ENCODE results near the gene DIAPH3.

DIAPH3 gene

DNA sequence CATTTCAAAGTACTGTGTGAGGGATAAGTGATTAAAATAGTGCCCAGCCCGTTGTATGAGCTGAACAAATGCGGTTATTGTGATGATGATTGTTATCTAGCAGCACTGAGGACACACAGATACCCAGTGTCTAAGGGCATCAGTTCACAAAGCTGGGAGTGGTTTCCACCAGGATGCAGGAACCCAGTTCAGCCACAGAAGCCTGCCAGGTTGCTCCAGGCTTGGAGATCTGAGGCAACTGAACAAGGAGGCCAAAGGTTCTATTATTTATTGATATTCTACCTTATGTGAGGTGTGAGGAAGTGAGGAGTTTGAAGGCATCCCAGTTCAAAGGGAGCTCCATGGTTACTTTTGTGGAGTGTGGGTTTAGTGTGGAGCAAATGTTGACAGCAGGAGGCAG, 13.2 kb downstream of the DIAPH3 start:
- no peak for DNase-seq

DNA sequence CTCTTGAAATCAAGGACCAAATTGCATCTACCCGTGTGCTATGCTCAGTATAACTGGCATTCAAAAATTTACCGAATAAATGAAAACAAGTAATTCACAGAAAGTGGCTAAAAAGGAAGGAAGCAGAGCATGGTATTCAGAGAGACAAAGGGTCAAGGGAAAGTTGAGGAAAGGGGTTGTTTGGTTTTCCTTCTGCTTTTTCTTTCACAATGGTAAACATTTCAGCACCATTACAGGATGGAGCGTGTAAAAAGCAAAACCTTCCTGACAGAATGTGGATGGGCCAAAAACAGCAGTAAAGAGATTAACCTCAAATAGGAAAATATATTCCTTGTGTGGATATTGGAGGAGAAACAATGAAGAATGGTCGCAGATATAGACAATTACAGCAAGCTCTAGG, 14.8 kb downstream of the DIAPH3 start:
- DNase-seq, result no peak

DNA sequence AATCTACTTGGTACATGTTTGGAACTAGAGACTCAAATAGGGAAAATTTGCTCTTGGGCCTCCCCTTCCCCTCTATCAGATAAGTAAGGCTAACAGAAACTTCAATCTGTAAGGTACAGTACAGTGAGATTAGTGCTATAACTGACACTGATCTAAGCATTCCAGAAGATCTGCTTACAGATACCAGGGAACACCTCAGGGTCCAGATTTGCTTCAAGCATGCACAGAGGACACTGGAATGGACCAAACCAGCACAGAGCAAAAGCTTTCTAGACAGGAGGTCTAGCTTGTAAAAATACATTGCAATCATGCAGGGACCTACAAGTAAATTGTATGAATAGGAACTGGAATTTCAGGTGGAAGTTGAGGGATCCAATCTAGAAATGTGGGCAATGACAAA, 16.4 kb downstream of the DIAPH3 start:
- no peak for DNase-seq

DNA sequence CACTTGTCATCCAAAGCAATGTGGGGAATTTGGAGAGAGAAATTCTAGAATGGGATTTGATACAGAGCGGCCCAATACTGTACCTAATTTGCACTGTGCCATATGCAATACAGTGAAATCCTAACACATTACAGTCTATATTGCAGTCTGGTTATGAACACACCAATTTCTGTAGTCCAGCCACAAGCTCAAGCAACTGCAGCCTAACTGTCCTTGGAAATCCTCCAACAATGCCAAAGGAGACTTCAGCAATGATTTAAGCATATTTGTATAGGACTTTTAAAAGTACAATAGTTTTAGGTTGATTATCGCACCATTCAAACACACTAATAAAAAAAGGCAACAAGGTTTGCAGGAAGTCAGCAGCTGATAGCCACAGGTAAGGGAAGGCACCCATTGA, 17.3 kb downstream of the DIAPH3 start:
- no peak for DNase-seq

DNA sequence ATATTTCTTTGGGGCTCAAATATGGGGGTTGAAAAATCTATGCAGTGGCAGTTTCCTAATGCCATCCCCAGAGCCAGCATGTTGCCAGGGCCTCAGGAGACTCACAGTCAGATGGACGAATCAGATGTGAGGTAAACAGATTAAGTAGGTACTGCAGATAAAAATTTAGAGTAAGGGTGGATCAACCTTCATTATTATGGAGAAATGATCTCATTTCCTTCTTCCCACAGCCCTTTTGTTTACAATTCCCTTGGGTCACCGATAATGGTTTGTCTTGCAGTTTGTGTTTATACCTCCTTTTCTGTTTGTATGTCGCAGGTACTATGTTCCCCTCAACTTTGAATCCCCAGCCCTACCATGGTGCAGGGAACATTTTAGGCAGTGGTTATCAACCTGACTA, 20.0 kb downstream of the DIAPH3 start:
- DNase-seq, result no peak

DNA sequence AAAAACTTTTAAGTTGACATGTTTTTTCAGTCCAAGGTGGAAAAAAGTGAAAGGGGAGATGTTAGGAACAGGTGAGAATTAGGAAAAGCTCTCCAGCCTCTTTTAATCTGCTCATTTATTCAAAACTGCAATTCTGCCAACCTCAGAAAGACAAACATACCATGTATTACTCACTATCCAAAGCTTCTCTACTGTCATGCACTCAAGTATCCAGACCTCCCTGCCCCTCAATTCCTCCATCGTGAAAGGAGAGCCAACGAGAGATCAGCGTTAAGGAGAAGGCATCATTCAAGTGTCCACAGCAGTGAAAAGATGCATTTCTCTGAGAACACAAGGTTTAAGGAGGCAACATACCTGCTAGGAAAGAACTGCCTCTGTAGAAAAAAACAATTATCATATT, 24.5 kb downstream of the DIAPH3 start:
- DNase-seq, result no peak

DNA sequence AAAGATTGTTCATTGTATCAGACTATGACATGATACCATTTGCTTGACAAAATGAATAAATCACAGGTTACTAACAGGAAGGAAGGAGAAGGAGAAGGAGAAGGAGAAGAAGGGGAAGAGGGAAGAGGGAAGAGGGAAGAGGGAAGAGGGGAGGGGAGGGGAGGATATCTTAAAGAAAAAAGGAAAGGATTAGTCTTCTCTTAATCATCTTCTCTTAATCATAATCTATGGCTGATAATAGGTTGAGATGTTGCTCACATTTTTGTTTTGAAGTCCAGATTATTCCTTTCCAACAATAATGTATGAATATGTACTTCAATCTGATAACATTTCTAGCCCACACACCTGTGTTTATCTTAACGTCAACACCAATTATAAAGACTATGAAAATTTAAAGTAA, 25.1 kb downstream of the DIAPH3 start:
- no peak for DNase-seq

DNA sequence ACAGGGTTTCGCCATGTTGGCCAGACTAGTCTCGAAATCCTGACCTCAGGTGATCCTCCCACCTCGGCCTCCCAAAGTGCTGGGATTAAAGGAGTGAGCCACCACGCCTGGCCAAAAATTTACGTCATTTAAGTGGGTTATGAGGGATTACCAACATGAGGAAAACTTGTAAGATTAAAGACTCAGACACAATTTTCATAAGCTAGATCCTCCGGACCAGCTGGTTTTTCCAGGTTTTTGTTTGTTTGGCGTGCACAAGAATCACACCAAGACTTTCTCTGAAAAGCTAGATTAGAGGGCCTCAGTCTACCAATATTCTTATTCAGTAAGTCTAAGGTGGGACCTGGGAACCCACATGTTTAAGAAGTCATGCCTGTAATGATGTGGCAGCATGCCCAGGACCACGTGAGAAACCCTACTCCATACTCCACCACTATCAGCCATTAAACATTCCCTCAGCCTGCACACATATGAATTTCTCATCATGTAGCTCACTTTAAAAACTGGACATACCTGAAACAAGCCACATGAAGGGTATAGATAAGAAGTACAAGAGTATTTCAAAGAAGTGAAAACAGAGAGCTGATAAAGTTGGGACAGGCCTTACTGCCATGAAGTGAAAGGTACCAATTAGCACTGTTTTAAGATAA, 25.7 kb downstream of the DIAPH3 start:
- DNase-seq, result no peak

DNA sequence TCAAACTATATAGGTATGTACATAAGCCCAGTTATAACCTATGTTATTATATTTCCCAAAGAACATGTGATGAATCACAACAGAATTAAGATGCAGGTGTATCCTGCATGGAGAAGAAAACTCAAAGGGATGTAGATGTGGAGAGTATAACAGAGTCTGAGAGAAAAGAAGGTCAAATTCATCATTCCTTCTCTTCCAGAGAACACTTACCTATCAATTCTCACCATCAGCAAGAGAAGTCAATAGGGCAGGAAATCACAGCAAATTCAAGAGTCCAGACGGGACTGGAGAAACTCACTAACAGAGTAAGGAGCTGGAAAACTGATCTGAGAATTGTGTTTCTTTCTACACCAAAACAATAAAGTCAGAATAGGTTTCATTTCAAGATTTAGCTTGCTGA, 28.4 kb downstream of the DIAPH3 start:
- no peak for DNase-seq

DNA sequence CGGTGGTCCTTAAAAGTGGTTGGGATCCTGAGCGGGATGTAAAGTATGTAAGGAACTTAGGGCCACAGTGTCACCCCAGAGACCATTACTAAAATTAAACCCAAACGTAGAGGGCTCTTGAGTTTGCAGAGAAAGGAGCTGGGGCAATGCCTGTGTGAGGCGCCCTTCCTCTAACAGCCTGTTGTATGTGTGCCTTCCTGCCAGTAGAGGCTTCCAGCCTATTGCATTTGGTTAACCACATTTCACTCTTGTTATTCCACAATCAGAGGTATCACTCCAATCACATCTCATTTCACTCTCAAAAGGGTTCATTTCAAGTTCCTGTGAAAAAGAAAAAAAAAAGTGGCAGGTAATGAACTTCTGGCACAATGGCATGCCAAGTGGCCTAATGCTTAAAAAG, 29.4 kb downstream of the DIAPH3 start:
- DNase-seq, result no peak

DNA sequence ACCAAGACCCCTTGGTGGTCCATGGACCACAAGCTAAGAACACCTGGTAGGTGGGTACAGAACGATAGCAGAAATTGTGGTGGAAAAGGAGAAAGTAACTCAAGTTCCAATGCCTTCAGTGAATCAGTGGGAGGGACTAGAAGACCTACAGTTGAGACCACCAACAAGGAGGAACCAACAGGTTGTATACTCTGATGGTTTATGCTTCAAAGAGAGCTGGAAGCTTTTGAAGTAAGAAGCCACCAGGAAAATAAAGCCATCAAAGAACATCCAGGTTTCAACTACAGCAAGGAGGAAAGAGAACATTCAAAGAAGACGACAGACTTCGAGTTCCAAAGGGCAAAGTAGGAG, 42.4 kb downstream of the DIAPH3 start:
- DNase-seq, result no peak

DNA sequence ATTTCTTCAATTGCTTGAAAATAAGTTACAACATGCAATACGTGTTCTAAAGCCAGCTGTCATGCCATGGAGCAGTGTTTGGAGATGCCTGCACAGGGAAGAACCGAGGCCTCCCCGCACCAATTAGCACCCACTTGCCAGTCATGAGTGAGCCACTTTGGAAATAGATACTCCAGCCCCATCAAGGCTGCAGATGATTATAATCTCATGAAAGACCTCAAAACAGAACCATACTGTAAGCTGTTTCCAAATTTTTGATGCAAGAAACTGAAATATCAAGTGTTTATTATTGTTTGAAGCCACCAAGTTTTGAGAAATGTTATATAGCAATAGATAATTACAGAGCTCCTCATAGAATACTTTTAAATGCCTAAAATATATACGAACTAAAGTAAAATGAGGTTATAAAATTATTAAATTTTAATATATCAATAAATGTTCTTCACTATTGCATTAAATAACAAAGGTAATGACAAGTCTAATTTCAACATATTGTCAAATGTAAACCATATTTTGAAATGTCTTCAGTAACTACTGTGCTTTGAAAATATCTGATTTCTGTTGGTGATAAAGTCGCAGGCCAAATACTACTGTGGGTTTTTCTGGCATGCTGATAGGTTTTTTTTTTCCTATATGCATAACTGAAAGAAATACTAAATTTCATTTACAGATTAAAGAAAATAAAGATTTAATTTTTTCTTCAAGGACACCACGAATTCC, 43.0 kb downstream of the DIAPH3 start:
- no peak for DNase-seq

DNA sequence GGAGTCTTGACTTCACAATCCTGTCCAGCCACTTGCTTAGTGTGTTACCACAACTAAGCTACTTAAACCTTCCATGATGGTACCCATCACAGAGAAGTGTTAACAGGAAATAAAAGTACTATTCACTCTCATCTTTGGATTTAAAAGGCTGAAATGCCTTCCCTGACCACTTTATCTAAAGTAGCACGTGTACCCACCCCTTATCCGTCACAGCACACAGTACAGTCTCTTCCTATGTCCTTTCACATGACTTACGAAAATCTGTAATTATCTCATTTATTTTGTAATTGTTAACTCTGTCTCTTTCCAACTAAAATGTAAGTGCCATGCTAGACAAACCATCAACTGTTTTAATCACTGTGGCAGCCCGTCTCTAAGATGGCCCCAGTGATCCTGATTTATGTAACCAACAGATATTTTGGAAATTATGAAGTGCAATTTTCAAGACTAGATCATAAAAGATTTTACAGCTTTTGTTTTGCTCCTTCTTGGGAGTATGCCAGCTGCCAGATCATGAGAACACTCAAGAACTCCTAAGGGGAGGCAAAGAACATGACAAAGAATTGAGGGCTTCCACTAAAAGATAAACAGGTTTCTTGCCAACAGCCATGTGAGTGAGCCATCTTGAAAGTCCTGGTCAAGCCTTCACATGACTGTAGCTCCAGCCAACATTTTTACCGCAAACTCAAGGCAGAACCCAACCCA, 44.9 kb downstream of the DIAPH3 start:
- no peak for DNase-seq

DNA sequence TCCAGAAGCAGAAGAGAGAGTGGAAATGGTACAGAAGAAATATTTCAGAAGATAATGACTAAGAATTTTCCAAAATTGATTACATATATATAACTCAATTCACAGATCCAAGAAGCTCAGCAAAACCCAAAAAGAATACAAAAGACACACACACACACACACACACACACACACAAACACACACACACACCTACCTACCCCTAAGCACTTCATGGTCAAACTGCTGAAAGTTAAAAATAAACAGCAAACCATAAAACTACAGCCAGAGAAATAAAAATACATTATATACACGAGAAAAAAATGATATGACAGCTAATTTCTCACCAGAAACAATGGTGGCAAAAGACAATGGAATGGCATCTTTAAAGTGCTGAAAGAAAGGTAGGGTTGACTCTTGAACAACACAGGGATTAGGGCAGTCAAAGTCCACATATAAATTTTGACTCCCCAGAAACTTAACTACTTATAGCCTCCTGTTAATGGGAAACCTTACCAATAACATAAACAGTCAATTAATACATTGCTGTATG, 49.2 kb downstream of the DIAPH3 start:
- DNase-seq, result no peak

DNA sequence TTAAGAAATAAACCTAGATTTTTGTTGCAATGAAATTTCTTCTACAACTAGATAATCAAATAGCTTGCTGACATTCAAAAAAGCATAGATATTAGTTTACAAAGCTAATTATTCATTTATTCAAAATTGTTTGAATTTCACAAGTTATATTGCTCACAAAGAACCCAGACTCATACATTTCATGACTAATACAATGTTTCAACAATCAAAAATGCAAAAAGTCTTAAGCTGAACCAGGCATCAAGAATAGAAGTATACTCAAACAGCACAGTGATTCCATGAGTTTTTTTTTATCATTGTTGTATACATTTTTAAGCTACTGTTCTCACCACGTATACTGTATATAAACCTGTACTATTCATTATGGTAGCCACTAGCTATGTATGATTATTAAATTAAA, 51.0 kb downstream of the DIAPH3 start:
- no peak for DNase-seq

DNA sequence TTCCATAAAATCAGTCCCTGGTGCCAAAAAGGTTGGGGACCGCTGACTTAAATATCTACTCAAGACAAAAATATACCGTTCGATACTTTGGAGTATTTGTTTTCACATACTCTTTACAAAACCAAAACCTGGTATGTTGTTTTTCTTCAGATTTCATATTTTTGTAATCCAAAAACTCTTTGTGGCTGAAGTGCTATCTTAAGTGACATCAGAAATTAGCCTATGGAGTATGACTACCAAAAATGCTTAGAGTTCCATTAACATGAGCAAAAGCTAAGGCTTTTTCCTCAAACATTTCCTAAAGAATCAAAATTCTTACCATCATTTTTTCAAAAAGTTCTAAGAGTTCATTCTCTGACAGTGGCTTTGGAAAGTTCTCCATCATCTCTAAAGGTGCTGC, 52.0 kb downstream of the DIAPH3 start:
- DNase-seq, result no peak

DNA sequence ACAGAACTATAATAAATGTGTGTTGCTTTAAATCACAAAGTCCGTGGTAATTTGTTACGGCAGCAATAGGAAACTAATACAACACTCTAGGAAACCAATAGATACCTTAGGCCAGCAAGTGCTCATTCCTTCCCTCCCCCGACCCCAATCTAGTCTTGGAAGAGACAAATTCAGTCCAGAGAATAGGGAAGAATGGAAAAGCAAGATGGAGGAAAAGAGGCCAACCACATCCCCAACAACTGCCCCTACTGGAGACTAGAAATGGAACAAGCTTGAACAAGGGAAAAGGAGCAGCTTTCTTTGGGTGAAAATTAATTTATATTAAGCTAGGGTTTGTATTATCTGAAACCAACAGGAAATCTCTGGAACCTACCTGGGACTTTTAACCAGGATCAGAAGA, 54.4 kb downstream of the DIAPH3 start:
- no peak for DNase-seq

DNA sequence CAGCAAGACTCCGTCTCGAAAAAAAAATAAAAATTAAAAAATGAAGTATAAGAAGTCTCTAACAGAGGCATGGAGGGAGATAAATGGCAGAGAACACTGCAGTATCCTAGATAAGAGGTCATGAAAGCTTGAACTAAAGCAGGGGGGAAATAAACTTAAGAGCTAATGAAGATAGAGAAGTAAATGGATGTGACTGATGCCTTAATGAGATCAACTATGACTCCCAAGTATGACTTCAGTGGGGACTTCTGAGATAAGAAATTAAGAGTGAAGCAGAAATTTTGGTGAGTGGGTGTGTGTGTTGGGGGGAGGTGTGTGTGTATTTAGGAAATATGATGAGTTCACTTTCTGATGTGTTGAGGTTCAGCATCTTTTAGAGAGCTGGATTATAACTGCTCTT, 55.1 kb downstream of the DIAPH3 start:
- DNase-seq, result no peak

DNA sequence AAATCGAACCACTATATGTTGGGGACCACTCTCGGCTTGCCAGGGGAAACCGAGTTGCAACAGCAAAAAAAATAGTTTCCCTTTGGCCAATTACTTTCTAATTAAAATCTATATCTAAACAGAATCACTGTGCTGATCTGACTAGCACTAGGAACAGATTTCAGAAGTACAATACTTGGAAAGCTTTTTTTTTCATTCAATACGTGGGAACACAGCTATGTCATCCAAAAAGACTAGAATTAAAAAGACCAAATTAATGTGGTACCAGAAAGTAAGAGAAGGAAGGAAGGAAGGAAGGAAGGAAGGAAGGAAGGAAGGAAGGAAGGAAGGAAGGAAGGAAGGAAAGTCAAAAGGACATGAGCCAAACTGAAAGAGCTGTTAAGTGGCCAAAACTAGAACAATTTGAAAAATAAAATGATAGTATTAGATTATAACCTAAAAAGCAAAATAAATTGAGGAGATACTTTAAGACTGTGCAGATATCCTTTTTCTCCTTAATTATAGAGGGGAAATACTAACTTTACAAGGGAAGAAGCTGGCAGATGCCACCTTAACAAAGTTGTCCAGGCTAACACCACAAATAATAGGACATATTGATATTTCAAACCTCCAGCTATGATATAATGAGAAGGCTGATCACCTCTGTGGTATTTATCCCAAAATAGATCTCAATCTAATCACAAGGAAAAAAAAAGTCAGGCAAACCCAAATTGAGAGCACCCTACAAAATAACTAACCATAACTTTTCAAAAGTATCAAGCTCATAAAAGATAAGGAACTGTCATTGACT, 63.9 kb downstream of the DIAPH3 start:
- no peak for DNase-seq

DNA sequence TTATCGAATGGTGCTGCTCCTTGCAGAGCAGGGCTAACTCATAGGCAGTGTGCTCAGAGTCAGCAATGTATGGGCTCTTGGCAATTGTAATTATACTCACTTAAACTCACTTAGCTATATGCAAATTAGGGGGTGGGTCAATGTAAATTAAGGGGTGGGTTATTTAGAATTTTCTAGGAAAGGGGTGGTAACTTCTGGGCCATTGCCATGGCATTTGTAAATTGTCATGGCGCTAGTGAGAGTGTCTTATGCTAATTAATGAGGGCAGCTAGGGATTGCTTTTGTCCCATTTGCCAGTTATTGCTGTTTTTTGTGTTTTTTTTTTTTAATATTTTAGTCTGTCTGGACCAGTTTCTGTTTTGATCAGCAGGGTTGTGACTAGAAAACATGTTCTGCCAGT, 68.4 kb downstream of the DIAPH3 start:
- no peak for DNase-seq

DNA sequence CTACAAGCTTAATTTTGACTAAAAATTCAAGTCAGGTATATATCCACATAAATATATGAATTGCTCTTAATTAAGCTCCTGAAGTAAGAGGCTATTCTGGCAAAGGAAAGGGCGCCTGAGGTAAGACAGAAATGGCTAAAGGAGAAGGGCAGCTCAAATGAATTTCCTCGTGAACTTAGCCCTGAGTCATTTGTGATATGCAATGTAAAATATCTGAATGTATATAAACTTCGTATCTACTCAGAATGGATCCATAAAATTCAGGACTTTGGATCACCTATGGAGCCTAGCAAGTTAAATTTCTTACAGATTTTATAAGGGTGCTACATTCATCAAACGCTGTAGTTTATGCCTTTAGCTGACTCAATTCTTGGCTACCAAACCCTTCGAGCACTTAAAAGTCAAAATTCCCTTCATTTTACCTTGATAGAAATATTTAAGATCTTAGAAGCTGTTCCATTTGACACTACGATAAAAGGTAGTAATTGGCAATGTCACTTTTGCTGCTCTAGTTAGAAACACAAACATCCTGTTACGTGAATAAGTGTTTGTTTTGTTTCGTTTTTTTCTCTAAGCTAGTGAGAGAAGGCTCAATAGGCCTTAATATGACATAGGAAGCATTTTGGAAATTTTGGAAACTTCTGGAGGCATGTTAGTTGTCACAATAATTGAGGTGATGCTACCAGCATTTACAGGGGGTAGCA, 69.2 kb downstream of the DIAPH3 start:
- DNase-seq, result no peak

DNA sequence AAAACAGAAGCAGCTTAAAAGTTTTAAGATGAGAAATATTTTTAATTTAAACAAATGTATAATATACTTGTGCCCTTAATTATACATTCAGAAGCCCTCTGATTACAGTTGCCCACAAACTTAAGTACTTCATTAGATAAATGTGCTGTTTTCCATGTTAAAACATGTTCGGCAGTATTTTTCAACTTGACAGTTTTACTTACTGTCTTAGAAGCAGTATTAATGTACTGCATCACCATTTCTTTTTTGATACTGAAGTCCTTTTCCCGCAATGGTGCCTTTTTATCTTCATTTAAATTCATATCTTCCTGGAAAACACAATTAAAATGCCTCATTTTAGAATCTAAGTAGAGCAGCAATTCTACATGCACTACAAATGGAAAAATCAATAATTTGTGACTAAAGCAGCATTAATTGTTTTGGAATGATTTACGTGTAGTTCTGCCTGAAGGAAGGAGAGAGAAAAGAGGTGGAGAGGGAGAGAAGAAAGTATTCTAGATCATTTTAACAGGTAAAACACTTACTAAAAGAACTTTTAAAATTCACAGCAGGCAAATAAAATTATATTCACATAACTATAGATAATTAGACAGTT, 70.2 kb downstream of the DIAPH3 start:
- DNase-seq, result no peak
